Measurements from ENCODE around the gene CHMP2A. TPM values are rescaled to one million over a fixed set of nuclear protein-coding genes. Genes with fewer than 3 reads are reported as not detected.
"Not testable (repeated sequence)": the region's sequence is repeated elsewhere in the genome, so short reads cannot be mapped to it uniquely, and the experiment has no call there.

CHMP2A gene
- total RNA-seq, 1 experiment from 2014 or later: 236 TPM

- DNase-seq (ENCODE audit: low spot score): no peak
Observed at GRCh38 chr19:58555920-58556621, 1.2 kb upstream of the CHMP2A start.

DNA sequence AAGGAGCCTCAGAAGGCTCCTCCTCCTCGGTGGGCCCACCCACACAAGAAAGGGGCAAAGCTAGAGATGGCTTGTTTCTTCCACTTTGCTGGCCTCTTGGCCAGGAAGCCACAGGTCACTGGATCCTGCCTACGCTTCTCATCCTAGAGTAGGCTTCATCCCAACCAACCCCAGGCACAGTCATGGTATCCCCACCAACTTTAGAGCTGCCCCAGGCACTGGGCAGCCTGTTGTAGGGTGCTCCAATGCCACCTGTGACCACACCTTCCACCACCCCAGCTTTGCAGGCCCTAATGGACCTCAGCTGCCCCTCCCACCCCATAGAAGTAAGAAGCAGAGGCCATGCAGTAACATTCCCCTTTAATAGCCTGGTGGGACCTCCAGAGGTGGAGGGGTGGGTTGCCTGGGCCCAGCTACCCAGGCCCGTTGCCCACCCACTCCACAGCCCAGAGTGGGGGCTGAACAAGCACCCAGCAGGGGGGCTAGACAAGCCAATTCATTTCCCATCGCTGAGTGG lies 522 bp upstream of the CHMP2A start:
- DNase-seq (ENCODE audit: low spot score): no peak

- no peak for DNase-seq (ENCODE audit: low spot score)
Observed at GRCh38 chr19:58553799-58554493, 959 bp downstream of the CHMP2A start.

DNA sequence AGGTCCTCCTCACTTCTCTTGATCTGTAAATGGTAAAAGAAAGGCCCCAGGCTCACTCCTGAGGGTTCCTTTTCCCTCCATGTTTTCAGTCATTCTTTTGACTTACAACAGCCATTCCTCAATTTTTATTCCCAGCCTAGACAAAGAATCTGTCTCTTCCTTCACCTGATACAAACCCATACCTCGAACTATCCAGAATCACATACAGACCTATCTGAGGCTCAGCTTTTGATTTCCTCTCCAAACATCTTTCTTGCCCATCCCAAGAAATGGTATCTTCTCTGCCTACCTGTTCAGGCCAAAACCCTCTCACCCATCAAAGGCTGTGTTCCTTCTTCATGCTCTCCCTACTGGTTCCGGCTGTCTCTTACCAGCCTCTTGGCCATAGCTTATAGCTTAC lies 2.2 kb downstream of the CHMP2A start:
- DNase-seq (ENCODE audit: low spot score): no peak

DNA sequence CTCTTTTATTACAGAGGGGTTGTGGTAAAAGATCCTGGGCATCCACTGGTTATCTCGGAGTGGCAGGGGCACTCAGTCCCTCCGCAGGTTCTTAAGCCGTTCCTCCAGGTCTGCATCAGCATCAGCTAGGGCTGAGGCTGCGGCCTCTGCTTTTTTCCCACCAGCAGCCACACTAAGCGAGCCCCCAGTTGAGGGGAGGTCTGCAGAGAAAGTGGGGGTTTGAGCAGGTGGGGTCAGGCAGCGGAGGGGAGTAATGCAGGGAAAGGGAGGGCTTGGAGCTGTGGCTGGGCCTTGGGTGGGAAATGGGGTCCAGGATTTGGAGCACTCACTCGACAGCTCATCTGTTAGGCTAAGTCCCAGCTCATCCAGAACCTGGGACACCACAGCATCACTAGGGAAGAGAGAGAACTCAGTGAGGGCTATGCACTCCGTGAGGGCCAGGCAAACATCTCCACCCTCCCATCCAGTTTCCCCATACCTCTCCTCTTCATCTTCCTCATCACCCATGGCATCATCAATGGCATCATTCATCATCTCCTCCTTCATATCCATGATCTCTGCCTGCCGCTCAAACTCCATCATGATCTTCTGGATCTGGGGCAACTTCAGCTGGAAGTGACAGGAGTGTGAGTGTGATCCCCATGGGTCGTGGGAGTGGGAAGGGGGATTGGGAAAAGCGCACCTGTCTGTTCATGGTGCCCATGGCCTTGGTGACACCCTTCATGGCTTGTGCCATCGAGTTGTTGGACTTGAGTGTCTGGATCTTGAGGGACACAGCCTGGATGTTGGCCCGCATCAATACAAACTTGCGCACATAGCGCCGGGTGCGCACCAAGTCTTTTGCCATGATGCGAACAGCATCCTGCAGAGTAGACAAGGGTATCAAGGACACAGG lies 3.1 kb downstream of the CHMP2A start:
- DNase-seq (ENCODE audit: low spot score): no peak

DNA sequence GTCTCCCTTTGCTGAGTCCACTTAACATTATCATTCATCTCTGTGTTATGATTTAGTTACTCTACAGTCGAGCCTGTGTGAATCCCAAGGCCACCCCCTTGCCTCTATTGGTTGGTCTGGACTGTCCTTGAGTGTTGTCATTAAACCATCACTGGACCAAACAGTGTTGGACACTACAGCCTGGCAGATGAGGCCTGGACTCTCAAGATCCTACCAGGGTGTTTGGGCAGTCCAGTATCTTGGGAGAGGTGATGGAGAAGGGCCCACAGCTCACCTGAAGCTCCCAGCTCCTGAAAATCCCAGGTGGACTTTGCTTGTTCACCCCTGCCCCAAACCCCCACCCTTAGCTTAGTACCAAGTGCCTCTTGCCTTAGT lies 3.8 kb downstream of the CHMP2A start:
- DNase-seq (ENCODE audit: low spot score): no peak

DNA sequence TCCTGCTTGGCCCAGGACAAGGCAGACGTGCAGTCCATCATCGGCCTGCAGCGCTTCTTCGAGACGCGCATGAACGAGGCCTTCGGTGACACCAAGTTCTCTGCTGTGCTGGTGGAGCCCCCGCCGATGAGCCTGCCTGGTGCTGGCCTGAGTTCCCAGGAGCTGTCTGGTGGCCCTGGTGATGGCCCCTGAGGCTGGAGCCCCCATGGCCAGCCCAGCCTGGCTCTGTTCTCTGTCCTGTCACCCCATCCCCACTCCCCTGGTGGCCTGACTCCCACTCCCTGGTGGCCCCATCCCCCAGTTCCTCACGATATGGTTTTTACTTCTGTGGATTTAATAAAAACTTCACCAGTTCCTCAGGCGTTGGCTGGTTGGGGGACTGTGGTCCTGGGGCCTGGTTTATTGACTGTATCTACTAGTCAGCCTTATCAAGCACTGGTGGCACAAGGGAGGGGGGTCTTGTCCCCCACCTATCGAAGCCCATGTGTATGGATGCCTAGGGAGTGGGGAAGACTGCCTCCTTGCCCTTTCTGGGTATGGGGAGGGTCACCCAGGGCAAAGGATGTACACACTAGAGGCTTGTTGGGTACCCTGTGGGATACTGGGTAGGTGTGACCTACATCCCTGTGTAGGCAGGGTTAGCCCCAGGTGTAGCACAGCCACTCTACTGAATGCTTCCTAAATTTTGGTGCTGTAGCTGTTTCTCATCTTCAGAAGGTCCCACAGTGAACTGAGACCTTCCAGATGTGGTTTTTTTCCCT lies 4.4 kb downstream of the CHMP2A start:
- DNase-seq (ENCODE audit: low spot score): no peak

DNA sequence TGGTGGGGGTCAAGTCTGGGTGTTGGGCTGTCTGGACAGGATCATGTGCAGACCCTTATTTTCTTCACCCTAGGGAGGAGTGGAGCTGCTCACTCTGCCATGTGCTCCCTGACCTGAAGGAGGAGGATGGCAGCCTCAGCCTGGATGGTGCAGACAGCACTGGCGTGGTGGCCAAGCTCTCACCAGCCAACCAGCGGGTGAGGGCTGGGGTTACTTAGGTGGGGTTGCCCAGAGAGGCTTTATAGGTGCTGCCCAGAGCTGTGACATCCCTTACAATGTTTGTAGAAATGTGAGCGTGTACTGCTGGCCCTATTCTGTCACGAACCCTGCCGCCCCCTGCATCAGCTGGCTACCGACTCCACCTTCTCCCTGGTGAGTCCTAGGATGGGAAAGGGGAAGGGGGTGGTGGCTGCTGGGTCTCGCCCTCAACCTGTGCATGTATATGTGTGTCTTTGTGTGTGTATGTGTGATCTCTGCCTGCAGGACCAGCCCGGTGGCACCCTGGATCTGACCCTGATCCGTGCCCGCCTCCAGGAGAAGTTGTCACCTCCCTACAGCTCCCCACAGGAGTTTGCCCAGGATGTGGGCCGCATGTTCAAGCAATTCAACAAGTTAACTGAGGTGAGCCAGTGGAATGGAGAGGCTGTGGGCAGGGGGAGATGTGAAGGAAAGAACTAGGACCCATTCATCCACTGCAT lies 5.1 kb downstream of the CHMP2A start:
- DNase-seq (ENCODE audit: low spot score): no peak

DNA sequence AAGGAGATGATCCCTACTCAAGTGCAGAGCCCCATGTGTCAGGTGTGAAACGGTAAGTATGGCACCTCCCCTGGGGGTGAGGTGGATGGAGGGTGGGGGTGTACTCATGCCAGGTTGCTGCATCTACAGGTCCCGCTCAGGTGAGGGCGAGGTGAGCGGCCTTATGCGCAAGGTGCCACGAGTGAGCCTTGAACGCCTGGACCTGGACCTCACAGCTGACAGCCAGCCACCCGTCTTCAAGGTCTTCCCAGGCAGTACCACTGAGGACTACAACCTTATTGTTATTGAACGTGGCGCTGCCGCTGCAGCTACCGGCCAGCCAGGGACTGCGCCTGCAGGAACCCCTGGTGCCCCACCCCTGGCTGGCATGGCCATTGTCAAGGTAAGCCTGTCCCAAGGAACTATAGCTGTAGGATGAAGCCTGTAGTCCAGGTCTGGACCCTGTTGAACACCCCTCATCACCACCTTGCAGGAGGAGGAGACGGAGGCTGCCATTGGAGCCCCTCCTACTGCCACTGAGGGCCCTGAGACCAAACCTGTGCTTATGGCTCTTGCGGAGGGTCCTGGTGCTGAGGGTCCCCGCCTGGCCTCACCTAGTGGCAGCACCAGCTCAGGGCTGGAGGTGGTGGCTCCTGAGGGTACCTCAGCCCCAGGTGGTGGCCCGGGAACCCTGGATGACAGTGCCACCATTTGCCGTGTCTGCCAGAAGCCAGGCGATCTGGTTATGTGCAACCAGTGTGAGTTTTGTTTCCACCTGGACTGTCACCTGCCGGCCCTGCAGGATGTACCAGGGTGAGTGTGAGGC lies 5.8 kb downstream of the CHMP2A start:
- DNase-seq (ENCODE audit: low spot score): no peak

- no peak for DNase-seq (ENCODE audit: low spot score)
Observed at GRCh38 chr19:58547323-58548312, 7.3 kb downstream of the CHMP2A start.

DNA sequence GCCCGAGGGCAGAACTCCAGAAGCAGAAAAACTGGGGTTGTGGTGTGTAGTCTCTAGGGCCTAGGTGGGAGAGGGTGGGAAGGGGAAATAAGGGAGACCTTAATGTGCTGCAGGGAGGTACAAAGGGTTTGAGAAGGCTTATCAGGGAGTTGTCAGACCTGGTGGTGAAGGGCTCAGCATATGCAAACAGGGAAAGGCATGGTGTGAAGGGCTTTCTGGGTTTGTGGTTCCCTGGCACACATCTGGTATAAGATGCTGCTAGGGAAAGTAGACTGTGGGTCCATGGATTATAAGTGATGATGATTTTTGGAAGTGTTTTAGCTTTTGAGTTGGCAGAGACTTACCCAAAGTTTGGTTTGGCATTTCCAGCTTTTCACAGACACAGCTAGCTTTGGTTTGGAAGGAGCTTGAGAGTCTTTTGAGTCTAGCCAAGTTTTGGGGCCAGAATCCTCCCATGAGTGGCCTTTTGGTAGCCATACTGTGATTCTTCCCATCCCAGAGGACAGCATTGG lies 8.8 kb downstream of the CHMP2A start:
- no peak for DNase-seq (ENCODE audit: low spot score)

DNA sequence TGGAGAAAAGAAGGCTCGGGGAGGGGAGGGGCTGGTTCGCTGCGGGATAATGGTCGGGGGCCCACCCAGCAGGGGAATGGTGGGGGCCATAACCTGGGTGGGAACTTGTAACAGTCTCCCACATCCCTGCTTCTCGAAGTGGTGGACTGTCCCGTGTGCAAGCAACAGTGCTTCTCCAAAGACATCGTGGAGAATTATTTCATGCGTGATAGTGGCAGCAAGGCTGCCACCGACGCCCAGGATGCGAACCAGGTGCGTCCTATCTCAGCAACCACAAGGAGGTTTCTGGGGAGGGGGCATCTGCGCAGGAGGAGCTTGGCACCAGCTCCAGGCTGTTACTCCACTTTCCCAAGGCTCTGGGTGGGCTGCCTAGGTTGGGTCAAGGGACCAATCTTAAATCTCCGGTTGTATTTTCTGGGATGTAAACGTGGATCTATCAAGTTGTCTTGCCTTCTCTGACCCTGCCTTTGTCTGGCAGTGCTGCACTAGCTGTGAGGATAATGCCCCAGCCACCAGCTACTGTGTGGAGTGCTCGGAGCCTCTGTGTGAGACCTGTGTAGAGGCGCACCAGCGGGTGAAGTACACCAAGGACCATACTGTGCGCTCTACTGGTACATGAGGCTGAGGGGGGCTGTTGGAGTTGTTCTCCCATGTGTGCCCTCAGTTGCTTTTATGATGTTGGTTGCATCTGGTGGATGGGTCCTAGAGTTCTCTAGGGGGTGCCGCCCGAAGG lies 9.5 kb downstream of the CHMP2A start:
- DNase-seq (ENCODE audit: low spot score): no peak

DNA sequence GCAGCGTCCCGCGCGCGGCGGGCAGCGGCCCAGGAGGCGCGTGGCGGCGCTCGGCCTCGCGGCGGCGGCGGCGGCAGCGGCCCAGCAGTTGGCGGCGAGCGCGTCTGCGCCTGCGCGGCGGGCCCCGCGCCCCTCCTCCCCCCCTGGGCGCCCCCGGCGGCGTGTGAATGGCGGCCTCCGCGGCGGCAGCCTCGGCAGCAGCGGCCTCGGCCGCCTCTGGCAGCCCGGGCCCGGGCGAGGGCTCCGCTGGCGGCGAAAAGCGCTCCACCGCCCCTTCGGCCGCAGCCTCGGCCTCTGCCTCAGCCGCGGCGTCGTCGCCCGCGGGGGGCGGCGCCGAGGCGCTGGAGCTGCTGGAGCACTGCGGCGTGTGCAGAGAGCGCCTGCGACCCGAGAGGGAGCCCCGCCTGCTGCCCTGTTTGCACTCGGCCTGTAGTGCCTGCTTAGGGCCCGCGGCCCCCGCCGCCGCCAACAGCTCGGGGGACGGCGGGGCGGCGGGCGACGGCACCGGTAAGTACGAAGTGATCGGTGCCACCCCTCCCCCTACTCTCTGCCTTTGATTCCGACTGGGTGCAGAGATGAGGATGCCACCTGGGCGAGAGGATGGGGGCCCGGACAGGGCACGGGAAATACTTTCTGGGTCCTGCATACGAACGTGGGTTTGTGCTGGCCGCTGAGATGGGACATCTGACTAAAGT lies 10.2 kb downstream of the CHMP2A start:
- peak; percentile 59 for DNase-seq (ENCODE audit: low spot score)

DNA sequence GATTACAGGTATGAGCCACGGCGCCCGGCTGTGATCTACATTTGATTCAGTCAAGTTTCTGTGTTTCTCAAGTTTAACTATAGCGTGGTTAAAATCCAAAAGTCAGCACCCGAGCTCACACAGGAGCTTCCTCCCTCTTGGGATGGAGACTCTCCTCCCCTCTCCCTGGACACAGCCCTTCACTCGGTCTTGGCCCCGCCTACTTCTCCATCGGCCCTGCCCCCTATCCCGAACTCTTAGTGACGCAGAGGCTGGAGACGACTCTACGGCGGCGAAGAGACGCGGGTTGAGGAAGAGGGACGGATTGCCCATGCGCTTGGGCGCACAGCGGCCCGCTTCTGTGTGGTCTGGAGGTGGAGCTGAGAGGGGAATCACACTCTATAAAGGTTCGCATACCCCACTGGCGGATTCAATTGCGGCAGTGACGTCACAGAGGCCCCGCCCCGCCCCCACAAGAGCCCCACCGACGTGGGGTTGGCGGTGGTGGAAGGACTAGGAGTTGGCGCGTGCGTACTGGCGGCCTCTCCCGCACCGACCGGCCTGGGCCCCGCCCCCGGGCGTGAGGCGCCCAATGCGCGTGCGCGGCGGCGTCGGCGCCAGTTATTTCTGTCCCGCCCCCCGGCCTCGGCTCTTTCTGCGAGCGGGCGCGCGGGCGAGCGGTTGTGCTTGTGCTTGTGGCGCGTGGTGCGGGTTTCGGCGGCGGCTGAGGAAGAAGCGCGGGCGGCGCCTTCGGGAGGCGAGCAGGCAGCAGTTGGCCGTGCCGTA lies 10.9 kb downstream of the CHMP2A start, which contains the start of gene TRIM28:
Gene TRIM28, plus strand, starts transcription at position 239 of the 765 bp plus-strand sequence. CDS start 694 bp downstream, outside the sequence.
- peak; percentile 100 for DNase-seq (ENCODE audit: low spot score)

DNA sequence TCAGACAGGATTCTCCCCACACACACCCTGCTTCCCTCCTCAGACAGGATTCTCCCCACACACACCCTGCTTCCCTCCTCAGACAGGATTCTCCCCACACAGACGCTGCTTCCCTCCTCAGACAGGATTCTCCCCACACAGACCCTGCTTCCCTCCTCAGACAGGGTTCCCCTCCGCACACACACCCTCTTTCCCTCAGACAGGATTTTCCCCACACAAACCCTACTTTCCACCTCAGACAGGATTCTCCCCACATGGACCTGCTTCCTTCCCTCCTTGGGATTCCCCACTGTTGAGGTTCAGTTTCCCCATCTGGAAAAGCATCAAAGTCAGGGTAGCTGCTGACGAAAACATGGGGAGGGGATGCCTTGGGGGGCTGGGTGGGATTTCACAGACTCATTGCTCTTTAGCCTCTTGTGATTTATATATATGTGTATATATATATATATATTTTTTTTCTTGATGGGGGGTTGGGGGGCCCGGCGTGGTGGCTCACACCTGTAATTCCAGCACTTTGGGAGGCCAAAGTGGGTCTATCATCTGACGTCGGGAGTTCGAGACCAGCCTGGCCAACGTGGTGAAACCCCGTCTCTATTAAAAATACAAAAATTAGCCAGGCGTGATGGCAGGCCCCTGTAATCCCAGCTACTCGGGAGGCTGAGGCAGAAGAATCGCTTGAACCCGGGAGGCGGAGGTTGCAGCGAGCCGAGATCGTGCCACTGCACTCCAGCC lies 12.1 kb downstream of the CHMP2A start:
- DNase-seq (ENCODE audit: low spot score): not testable (repeated sequence)
